ENCODE measurements around the gene OR13J1.

DNA sequence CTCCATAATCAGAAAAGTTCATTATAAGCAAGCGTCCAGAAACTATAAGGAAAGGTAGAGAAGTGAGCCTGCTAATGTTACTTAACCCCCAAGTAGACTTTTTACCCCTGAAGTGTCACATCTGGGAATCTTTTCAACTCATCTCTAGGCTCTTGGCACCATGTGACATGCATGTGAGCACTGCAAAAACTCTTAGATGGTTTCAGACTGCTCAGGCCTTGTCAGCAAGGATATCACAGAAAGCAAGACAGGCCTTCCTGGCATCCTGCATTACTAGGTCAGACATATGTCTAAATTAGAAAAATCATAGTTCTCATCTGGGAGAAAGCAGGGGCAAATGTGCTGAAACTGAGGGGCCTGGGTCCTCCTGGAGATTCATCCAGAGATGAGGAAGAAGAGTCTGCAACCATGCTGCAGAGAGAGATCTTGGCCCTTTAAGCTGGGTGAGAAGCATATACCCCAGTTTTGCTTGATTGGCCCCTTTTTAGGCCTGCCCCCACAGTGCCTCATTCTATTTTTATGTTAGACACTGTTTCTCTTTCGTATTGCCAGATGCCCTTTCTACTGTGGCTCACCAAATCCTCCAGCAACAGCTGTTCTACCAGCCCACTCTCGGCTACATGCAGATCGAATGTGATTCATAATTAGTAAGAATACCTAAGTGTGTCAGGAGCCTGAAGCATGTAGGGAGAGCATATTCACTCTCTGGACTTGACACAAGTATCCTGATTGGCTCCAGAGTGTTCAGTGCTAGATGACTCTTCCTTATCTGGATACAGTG, 22.2 kb downstream of the OR13J1 start:
- TF ChIP-seq CTCF (IDR thresholded peaks at IDR 0.05), result no peak
- no peak for TF ChIP-seq POLR2AphosphoS5 (IDR thresholded peaks at IDR 0.05; ENCODE audit: insufficient read depth in 1 of 2, low read depth in 1 of 2)

All from vagina (tissue), 2 donors.